Medulla oblongata (tissue), 1 donor: ENCODE results near the gene MFSD12.
"Not testable (repeated sequence)": the region's sequence is repeated elsewhere in the genome, so short reads cannot be mapped to it uniquely, and the experiment has no call there.

Experiments used
- DNase-seq: peaks from one replicate; pipeline ENCODE4 v3.0.0-alpha.2; 2015; ENCODE audit errors: extremely low spot score

MFSD12 gene

DNA sequence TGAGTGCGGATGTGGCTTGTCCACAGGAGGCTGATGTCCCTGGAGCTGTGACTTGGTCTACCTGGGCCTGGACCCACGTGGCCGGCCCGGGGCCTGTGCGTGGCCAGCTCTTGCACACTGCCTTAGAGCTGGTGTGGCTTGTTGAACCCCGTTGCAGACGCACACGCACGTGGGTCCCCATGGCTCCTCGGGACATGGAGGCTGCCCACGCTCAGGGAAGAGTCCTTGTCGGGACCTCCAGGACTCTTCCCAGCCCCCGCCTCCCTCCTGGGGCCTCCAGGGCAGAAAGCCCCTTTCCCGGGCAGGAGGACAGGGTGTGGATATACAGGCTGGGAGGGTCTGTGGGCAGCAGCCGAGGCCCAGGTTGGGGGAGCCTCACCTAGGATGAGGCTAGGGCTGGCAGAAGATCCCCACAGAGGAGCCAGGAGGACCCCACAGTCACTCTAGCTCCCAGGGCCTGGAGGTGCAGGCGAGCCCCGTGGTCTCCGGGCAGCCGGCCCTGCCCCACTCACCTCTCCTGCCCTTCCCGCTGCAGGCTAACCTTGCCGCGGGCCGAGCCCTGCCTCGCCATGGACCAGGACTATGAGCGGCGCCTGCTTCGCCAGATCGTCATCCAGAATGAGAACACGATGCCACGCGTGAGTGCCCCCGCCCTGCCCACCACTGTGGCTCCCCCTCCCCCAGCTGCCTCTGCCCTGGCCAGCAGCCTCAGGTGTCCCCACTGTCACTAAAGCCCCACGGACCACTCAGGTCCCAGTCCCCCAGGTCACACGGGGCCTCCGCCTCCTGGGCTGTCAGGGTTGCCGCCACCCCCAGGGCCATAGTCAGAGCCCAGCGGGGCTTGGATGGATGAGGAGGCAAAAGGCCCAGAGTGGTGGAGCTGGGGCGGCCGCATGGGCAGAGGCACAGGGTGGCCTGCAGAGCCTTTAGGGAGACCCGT lies 34.7 kb downstream of the MFSD12 start:
- no peak for DNase-seq

DNA sequence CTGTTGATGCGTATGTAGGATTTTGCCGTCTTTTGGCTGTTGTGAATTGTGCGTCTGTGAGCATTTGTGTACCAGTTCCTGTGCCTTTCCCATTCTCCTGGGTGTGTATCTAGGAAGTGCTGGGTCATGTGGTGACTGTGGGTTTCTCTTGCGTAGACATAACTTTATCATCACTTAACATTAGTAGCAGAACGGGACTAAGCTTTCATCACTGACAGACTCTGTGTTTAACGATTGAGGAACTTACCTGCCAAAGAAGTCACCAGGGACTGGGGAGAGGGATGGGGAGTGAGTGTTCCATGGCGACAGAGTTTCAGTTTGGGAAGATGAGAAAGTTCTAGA lies 36.3 kb downstream of the MFSD12 start:
- no peak for DNase-seq

DNA sequence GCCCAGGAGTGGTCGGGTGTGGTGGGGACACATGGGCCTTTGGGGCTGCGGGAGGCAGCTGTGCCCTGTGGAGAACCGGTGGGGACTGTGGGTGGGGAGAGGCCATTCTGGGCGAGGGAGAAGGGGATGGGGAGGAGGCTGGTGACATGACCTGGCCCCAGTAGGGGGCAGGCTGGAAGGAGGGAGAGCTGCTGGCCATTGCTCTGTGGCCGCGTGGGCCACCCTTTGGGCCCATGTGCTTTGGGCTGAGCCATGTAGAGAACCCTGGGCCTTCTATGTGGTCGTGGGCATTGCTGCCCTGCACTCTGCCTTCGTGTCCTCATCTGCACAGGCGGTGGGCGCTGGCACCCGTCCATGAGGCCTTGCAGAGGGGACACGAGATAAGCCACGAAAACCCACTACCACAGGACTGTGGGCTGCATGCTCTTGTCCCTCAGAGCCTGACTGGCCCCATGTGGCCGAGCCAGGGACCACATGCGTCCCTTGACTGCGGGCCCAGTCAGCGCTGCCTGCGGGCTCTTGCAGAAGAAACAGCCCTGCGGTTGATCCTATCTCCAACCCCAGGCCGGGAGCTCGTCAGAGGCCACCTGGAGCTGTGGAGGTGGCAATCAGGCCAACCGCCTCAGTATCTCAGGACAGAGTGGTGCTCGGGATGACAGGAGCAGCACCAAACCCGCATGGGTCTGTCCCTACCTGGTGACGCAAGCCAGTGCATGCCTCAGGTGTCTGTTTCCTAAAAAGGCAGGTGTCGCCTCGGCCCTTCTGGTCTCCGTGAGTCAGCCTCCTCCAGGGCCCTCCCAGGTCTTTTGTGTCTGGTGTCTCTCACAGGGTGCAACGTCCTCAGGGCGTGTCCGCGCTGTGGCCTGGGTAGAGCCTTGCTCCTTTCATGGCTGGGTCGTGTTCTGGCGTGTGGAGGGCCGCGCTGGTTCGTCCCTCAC lies 37.0 kb downstream of the MFSD12 start:
- no peak for DNase-seq

DNA sequence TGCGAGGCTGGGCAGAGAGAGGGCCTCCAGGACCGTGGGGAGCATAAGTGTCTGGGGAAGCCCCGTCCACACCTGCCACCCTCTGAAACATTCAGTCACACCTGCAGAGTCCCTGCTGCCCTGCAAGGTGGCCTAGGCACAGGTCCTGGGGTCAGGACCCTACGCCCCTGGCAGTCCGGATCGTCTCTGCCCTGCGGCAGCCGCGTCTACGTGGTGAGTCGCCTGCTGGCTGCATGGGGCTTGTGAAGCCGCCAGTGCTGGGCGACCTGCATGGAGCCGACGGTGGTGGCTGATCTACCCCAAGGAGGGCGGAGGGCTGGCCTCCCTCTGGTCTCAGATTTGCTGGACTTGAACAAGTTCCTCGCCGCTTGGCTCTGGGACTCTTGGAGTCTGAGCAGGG lies 38.3 kb downstream of the MFSD12 start:
- DNase-seq, result no peak

DNA sequence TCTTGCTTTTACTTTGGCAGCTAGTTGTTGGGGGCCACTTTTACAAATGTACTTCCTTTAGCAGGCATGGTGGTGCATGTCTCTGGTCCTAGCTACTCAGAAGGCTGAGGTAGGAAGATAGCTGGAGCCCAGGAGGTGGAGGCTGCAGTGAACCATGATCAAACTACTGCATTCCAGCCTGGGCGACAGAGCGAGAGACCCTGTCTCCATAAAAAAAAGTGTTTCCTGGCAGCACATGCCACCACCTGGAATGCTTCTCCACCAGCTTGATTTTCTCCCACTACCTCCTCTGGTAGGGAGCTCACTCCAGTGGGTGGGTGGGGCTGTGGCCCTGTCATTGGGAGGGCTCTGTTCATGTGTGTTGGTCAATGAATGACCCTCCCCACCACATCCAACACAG lies 38.7 kb downstream of the MFSD12 start:
- no peak for DNase-seq

DNA sequence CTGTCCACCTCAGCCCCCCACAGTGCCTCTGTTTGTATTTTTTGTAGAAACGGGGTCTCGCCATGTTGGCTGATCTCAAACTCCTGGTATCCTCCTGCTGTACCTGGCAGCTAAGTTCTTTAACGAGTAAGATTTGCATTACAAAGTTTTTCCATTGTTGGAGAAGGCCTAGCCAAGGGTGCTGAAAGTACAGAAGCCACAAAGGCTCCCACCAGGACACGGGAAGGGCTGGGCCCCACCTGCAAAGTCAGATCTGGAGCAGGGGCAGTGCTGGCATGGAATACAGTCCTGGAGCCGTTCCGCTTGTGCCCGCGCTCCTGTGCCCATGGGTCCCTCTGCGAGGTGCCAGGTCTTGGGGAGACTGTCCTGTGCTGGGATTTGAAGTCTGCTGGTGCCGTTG lies 39.1 kb downstream of the MFSD12 start:
- no peak for DNase-seq

DNA sequence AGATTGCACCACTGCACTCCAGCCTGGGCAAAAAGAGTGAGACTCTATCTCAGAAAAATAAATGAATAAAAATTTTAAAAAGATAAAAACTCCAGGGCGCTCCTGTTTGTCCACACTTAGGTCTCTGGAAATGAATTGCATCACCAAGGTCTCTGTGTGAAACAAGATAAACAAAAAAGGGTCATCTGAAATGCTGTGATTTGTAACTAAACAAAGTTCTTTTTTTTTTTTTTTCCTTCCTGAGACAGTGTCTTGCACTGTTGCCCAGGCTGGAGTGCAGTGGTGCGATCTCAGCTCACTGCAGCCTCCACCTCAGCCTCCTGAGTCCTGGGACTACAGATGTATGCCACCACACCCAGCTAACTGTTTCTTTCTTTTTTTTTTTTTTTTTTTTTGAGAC lies 39.7 kb downstream of the MFSD12 start:
- DNase-seq, result no peak

DNA sequence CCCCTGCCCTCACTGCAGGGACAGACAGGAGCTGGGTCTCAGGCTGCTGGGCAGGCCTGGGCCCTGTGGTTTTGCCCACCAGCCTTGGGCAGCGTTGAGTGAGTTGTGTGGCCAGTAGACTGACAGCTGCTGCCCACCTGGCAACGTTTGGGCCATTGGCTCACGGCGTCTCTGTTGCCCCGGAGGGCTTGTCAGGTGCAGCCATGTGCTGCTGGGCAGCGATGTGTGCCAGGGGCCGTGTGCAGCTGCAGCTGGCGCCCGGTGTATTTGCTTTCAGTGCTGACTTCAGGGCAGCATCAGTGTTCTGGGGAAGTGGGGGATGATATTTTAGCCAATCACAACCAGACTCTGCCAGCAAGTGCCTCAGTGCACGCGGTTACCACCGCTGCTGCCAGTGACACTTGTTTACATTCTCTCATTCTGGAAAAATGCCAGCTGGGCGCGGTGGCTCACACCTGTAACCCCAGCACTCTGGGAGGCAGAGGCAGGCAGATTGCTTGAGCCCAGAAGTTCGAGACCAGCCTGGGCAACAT lies 40.6 kb downstream of the MFSD12 start:
- DNase-seq, result no peak

DNA sequence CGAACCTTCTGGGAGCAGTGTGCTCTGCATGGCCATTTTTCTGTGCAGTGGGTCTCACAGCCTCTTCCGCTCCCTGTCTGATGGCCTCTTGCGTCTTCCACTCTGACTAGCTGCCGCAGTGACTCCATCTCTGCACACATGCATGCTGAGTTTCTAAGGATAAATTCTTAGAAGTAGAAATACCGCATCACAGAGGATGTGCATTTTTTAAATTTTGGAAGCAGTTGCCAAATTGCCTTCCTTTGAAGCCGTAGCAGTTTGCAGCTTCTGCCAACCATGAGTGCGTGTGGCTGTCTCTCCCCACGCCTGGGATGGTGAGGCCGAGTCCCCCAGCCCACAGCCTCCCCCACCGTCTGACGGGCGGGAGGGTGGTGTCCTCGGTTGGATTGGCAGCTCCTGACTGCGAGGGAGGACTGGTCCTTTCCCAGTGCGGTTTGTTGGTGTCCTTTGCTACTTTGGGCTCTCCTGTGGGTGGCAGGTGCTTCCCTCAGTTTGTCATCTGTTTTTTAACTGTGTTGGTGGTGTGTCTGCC lies 41.4 kb downstream of the MFSD12 start:
- DNase-seq, result no peak

DNA sequence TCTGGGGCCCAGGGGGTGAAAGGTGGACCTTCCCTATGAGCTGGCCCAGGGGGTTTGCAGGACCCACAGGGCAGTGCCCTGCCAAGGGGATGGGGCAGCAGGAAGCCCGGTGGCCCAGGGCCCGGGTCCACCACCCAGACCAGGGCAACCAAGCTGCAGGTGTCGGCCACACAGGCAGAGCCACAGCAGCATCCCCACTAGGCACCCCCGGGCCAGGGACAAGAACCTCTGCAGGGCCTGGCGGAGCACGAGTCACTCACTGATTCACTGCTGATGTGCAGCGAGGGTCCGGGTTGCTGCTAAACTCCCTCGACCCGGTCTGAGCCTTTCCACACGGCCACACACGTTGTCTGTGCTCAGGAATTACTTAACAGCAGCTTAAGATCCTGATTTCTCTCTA lies 42.5 kb downstream of the MFSD12 start:
- DNase-seq, result no peak

DNA sequence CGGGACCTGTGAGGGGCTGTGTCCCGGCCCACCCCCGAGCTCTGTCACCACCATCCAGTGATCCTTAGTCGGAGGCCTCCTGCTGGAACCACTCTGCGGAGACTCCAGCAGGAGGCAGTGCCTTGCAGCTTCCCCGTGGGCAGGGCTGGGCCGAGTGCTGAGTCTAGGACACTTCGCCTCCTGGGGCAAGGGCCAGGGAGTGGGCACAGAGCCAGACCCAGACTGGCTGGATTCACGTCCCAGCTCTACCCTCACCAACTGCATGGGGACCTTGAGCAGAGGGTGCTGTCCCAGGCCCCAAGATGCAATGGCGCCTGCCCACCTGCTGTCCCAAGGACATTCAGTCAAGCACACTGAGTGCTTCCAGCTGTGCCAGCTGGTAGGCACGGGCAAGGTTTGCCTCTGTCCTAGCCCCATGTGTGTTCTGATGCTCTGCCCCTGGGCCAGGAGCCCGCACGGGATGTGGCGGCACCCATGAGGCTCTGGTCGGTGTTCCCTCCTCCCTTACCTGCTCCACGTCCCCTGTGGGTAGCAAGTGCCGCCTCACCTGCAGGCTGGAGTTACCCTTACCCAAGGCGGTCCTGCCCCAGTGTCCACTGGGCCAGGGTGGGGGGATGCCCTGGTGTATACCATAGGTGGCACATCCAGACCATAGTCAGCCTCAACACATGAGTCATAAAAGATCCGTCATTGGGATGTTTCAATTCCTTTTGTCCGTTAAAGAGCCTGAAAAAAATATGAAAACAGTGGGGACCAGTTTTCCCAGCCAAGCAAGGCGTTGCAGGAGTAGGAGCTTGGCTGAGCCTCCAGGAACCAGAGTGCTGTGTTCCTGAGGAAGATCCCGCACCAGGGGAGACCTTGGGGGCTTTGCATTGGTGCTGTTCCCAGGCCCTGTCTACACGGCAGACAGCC lies 43.9 kb downstream of the MFSD12 start:
- no peak for DNase-seq

DNA sequence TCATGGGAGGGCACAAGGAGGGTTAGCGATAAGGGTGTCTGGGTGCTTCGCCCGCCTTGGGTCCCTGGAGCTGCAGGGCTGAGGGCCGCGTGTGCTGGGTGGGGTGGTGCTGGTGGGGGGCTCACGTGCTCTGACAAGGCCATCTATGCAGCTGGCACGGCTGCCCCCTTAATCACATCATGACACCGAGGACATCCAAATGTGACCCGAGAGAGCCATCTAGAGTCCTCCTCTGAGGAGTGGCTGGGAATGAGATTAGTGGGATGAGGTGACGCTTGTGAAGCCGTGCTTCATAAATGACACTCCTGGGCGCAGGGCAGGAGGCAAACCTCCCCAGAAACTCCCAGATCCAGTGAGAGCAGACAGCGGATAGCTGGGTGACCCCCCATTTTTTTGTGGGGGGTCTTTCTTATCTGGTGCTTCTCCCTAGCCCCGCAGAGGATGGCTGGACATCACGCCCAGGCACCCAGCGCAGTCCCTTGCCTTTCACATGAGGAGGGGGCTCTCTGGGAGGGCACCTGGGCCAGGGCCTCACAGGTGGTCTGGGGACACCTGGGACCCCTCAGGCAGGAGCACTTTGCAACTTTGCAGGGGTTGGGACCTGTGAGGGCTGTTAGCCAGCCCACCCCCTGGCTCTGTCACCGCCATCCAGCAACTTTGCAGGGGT lies 44.7 kb downstream of the MFSD12 start:
- DNase-seq, result peak; percentile 40

DNA sequence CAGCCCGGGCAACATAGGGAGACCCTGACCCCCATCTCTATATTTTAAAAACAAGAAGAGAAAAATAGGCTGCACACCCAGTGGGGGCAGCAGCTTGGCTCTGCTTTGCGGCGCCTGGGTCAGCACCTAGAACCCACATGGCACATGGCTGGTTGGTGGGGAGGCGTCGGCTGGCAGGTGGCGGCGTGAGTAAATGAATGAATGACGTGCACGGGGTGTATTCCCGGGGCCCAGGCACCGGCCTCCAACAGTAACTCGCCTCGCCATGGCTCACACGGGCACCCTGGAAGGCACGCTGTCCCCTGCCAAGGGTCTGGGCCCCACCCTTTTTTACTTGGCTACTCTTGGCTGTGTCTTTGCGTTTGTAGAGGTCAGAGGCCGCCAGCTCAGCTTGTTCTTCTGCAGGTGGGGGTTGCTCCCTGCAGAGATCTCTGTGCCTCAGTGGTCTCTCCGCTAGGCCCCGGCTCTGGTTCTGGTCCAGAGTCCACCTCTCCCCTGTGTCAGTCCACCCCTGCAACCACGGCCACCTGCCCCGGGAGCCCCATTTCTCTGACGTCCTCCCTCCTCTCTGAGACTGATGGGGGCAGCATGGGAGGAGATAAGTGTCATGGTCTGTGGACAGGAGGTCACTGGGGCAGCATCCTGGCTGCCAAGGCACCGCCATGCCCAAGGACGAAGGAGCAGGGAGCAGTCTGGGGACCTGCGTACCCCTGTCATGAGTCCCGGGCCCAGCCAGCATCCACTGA lies 45.7 kb downstream of the MFSD12 start:
- DNase-seq, result no peak

DNA sequence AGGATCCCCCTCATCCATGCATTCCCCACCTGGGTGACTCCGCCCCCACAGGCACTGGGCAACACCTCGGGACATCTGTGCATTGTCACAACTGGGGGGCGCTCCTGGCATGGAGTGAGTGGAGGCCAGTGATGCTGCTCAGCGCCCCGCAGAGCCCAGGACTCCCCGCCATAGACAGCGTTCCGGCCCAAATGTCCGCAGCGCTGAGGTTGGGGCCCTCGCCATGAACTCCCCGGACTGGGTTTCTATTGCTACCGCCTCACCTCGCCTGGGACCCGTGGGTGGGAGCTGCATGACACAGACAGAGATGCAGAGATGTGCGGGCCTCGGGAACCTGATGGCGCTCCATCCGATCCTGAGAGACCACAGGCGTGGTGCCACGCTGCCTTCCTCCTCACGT lies 46.7 kb downstream of the MFSD12 start:
- DNase-seq, result no peak

DNA sequence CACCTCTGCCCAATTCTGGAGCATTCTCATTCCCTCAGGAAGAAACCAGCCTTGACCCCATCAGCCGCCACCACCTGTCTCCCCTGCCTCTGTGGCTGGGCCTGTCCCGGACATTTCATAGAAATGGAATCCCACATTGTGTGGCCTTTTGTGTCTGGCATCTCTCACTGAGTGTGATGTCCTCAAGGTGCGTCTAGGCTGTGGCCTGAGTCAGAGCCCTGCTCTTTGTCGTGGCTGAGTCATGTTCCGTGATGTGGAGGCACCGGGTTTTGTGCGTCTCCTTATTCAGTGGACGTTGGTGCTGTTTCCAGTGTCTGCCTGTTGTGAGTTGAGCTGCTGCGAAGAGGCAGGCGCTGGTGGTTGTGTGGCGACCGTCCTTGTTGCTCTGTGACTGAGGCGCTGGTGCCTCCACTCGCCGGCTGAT lies 47.8 kb downstream of the MFSD12 start:
- DNase-seq, result no peak

DNA sequence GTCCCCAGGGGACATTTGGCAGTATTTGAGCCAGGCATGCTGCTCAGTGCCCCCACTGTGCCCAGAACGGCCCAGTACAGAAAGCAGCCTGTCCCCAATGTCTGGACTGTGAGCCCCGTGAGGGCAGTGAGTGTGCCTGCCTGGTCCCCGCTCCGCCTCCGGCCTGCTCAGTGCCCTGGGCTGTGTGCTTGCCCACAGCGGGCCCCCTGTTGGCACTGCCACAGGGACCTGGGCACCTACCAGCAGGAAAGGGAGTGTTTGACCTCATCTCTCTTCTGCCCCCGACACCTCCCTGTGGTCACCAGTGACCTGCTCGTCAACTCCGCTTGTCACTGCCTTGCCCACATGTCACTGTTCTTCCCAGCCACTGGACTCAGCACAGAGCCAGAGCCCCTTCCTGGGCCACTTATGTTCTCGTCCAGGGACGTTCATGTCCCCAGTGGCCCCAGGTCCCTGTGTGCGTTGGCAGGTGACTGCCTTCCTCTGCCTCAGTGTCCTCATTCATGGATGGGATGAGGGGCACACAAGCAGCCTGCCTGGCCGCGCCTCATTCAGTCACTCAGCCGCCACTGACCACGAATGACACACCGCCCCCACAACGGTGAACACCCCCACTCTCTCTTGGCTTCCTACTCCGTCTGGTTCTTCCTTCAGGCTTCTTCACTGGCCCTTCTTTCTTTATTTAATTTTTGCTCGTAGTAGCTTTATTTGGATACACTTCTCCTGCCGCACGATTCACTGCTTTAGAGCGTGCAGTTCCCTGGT lies 48.4 kb downstream of the MFSD12 start:
- no peak for DNase-seq

DNA sequence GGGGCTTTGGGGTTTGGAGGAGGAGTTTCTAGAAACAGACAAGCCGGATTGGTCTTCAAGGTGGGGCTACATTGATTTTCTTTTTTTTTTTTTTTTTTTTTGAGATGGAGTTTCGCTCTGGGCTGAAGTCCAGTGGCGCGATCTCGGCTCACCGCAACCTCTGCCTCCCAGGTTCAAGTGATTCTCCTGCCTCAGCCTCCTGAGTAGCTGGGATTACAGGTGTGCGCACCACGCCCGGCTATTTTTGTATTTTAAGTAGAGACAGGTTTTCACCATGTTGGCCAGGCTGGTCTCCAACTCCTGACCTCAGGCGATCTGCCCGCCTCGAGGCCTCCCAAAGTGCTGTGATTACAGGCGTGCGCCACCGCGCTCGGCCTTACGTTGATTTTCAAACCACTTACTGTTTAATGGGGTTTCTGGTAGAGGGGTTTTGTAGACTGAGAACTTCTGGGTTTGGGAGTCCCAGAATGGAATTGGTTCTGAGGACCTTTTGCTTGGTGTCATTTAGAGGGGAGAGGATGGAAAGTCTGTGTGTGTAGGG lies 49.2 kb downstream of the MFSD12 start:
- DNase-seq, result not testable (repeated sequence)

DNA sequence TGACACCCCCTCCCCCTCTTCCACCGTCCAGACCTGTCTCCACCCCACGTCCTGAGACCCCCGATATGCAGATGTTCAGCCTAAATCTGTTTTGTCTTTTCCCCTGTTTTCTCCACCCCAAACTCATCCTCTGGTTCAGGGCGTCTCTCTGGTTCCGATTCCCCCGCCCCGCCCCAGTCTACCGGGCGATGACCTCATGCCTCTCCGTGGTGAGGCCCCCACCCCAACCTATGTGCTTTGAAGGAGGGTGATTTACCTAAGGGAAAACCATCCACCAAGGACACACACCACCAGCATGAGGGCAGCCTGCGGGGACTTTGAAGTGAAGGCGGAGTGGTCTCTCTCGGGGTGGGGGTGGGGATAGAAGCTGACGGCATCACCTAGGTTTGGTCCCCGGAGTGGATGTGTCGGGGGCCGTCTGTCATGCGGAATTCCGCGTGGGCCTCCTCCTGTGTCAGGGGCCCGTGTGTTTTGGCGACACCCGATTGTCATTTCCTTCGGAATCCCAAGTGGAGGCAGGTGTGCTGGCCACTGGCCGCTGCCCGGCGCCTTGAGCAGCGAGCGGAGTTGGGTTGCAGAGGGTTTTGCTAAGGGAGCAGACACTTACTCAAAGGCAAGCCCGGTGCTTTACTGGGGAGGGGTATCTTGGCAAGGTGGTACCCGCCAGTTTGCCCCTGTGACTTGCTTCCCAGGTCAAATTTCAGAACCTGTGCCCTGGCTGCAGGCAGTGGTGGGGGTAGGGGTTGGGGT lies 49.8 kb downstream of the MFSD12 start:
- DNase-seq, result no peak
